Hepatocyte (in vitro differentiated cells): ENCODE measurements around the gene PTPRM.

Experiments used
- CTCF ChIP-seq: fragments of 200-600 bp; sonication (generic); IDR thresholded peaks from 2 replicates; pipeline ENCODE4 v1.5.1; 2016; ENCODE audit warnings: antibody characterized with exemption, mild to moderate bottlenecking; ENCODE audit not compliant: poor library complexity
- EZH2 ChIP-seq: fragments of 200-600 bp; sonication (generic); IDR thresholded peaks from 2 replicates; pipeline ENCODE4 v1.6.1; 2016; ENCODE audit warnings: antibody characterized with exemption, mild to moderate bottlenecking, borderline replicate concordance
- EZH2phosphoT487 ChIP-seq: fragments of 200-600 bp; sonication (generic); IDR thresholded peaks from one replicate; pipeline ENCODE4 v1.6.1; 2018; ENCODE audit warnings: antibody characterized with exemption, mild to moderate bottlenecking, low read depth, moderate library complexity; ENCODE audit not compliant: unreplicated experiment, severe bottlenecking

GRCh38 chr18:8264861-8265411 is 697.8 kb downstream of the PTPRM start:
- TF ChIP-seq CTCF: no peak
- no peak for TF ChIP-seq EZH2phosphoT487
- no peak for TF ChIP-seq EZH2
